CD4-positive, alpha-beta T cell treated with Interleukin-2 at 100 ng/mL for 4 hours (primary cell): ENCODE measurements around the gene ZBTB45.
A peak's percentile ranks its signal among the peaks of the same experiment; 100 is the strongest.
"Not testable (repeated sequence)": the region's sequence is repeated elsewhere in the genome, so short reads cannot be mapped to it uniquely, and the experiment has no call there.

Source experiments
- DNase-seq: peaks from one replicate; pipeline ENCODE4 v3.0.0-alpha.2; 2020; ENCODE audit warnings: low spot score

ZBTB45 gene

GRCh38 chr19:58554494-58555368 is 35.1 kb upstream of the ZBTB45 start, which contains the start of gene CHMP2A:
CHMP2A (minus strand) TSS chr19:58555105; CDS start chr19:58554212, 893 bp downstream.
- DNase-seq: peak; percentile 97

- no peak for DNase-seq
Measured at GRCh38 chr19:58553799-58554493, 34.3 kb upstream of the ZBTB45 start.

DNA sequence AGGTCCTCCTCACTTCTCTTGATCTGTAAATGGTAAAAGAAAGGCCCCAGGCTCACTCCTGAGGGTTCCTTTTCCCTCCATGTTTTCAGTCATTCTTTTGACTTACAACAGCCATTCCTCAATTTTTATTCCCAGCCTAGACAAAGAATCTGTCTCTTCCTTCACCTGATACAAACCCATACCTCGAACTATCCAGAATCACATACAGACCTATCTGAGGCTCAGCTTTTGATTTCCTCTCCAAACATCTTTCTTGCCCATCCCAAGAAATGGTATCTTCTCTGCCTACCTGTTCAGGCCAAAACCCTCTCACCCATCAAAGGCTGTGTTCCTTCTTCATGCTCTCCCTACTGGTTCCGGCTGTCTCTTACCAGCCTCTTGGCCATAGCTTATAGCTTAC is 33.0 kb upstream of the ZBTB45 start:
- no peak for DNase-seq

GRCh38 chr19:58551577-58552471 is 32.2 kb upstream of the ZBTB45 start:
- no peak for DNase-seq

DNA sequence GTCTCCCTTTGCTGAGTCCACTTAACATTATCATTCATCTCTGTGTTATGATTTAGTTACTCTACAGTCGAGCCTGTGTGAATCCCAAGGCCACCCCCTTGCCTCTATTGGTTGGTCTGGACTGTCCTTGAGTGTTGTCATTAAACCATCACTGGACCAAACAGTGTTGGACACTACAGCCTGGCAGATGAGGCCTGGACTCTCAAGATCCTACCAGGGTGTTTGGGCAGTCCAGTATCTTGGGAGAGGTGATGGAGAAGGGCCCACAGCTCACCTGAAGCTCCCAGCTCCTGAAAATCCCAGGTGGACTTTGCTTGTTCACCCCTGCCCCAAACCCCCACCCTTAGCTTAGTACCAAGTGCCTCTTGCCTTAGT is 31.5 kb upstream of the ZBTB45 start:
- DNase-seq: no peak

GRCh38 chr19:58550362-58551122 is 30.9 kb upstream of the ZBTB45 start:
- DNase-seq: no peak

- no peak for DNase-seq
Measured at GRCh38 chr19:58549664-58550361, 30.2 kb upstream of the ZBTB45 start.

GRCh38 chr19:58548859-58549663 is 29.5 kb upstream of the ZBTB45 start:
- DNase-seq: no peak

GRCh38 chr19:58547323-58548312 is 28.0 kb upstream of the ZBTB45 start:
- DNase-seq: no peak

- DNase-seq: no peak
Measured at GRCh38 chr19:58546019-58546530, 26.5 kb upstream of the ZBTB45 start.

DNA sequence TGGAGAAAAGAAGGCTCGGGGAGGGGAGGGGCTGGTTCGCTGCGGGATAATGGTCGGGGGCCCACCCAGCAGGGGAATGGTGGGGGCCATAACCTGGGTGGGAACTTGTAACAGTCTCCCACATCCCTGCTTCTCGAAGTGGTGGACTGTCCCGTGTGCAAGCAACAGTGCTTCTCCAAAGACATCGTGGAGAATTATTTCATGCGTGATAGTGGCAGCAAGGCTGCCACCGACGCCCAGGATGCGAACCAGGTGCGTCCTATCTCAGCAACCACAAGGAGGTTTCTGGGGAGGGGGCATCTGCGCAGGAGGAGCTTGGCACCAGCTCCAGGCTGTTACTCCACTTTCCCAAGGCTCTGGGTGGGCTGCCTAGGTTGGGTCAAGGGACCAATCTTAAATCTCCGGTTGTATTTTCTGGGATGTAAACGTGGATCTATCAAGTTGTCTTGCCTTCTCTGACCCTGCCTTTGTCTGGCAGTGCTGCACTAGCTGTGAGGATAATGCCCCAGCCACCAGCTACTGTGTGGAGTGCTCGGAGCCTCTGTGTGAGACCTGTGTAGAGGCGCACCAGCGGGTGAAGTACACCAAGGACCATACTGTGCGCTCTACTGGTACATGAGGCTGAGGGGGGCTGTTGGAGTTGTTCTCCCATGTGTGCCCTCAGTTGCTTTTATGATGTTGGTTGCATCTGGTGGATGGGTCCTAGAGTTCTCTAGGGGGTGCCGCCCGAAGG is 25.8 kb upstream of the ZBTB45 start:
- DNase-seq: no peak

DNA sequence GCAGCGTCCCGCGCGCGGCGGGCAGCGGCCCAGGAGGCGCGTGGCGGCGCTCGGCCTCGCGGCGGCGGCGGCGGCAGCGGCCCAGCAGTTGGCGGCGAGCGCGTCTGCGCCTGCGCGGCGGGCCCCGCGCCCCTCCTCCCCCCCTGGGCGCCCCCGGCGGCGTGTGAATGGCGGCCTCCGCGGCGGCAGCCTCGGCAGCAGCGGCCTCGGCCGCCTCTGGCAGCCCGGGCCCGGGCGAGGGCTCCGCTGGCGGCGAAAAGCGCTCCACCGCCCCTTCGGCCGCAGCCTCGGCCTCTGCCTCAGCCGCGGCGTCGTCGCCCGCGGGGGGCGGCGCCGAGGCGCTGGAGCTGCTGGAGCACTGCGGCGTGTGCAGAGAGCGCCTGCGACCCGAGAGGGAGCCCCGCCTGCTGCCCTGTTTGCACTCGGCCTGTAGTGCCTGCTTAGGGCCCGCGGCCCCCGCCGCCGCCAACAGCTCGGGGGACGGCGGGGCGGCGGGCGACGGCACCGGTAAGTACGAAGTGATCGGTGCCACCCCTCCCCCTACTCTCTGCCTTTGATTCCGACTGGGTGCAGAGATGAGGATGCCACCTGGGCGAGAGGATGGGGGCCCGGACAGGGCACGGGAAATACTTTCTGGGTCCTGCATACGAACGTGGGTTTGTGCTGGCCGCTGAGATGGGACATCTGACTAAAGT is 25.1 kb upstream of the ZBTB45 start:
- DNase-seq: peak; percentile 82

DNA sequence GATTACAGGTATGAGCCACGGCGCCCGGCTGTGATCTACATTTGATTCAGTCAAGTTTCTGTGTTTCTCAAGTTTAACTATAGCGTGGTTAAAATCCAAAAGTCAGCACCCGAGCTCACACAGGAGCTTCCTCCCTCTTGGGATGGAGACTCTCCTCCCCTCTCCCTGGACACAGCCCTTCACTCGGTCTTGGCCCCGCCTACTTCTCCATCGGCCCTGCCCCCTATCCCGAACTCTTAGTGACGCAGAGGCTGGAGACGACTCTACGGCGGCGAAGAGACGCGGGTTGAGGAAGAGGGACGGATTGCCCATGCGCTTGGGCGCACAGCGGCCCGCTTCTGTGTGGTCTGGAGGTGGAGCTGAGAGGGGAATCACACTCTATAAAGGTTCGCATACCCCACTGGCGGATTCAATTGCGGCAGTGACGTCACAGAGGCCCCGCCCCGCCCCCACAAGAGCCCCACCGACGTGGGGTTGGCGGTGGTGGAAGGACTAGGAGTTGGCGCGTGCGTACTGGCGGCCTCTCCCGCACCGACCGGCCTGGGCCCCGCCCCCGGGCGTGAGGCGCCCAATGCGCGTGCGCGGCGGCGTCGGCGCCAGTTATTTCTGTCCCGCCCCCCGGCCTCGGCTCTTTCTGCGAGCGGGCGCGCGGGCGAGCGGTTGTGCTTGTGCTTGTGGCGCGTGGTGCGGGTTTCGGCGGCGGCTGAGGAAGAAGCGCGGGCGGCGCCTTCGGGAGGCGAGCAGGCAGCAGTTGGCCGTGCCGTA is 24.4 kb upstream of the ZBTB45 start, which contains the start of gene TRIM28:
TSS of gene TRIM28 (plus strand) at position 239 of the 765 bp plus-strand sequence. CDS start 694 bp downstream, outside the sequence.
- peak; percentile 100 for DNase-seq

DNA sequence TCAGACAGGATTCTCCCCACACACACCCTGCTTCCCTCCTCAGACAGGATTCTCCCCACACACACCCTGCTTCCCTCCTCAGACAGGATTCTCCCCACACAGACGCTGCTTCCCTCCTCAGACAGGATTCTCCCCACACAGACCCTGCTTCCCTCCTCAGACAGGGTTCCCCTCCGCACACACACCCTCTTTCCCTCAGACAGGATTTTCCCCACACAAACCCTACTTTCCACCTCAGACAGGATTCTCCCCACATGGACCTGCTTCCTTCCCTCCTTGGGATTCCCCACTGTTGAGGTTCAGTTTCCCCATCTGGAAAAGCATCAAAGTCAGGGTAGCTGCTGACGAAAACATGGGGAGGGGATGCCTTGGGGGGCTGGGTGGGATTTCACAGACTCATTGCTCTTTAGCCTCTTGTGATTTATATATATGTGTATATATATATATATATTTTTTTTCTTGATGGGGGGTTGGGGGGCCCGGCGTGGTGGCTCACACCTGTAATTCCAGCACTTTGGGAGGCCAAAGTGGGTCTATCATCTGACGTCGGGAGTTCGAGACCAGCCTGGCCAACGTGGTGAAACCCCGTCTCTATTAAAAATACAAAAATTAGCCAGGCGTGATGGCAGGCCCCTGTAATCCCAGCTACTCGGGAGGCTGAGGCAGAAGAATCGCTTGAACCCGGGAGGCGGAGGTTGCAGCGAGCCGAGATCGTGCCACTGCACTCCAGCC is 23.2 kb upstream of the ZBTB45 start:
- DNase-seq: not testable (repeated sequence)

- not testable (repeated sequence) for DNase-seq
Measured at GRCh38 chr19:58539169-58539559, 19.6 kb upstream of the ZBTB45 start.
